ENCODE measurements around the gene TEX9.
"Not testable (repeated sequence)": the region's sequence is repeated elsewhere in the genome, so short reads cannot be mapped to it uniquely, and the experiment has no call there.

The TEX9 gene

GRCh38 chr15:56358604-56359003 lies 6.6 kb upstream of the TEX9 start:
- TF ChIP-seq CTCF (IDR thresholded peaks at IDR 0.05; ENCODE audit: low read depth, low read length), result no peak
- H3K4me3 ChIP-seq (ENCODE audit: low read depth, low read length), result no peak overlapping the region

- no peak for TF ChIP-seq CTCF (IDR thresholded peaks at IDR 0.05; ENCODE audit: low read depth, low read length)
- no peak overlapping the region for H3K4me3 ChIP-seq (ENCODE audit: low read depth, low read length)
These were observed 3.2 kb upstream of the TEX9 start for GRCh38 chr15:56361987-56362386.

- no peak overlapping the region for H3K4me3 ChIP-seq (ENCODE audit: low read depth, low read length)
- no peak for TF ChIP-seq CTCF (IDR thresholded peaks at IDR 0.05; ENCODE audit: low read depth, low read length)
These were observed 985 bp downstream of the TEX9 start for GRCh38 chr15:56366211-56366610.

GRCh38 chr15:56367156-56367555 lies 1.9 kb downstream of the TEX9 start:
- TF ChIP-seq CTCF (IDR thresholded peaks at IDR 0.05; ENCODE audit: low read depth, low read length), result no peak
- no peak overlapping the region for H3K4me3 ChIP-seq (ENCODE audit: low read depth, low read length)

- no peak overlapping the region for H3K4me3 ChIP-seq (ENCODE audit: low read depth, low read length)
- no peak for TF ChIP-seq CTCF (IDR thresholded peaks at IDR 0.05; ENCODE audit: low read depth, low read length)
These were observed 4.0 kb downstream of the TEX9 start for GRCh38 chr15:56369234-56369633.

GRCh38 chr15:56371495-56372147 lies 6.4 kb downstream of the TEX9 start:
- no peak for TF ChIP-seq CTCF (IDR thresholded peaks at IDR 0.05; ENCODE audit: low read depth, low read length)
- H3K4me3 ChIP-seq (ENCODE audit: low read depth, low read length), result no peak overlapping the region

- not testable (repeated sequence) for H3K4me3 ChIP-seq (ENCODE audit: low read depth, low read length)
These were observed 9.5 kb downstream of the TEX9 start for GRCh38 chr15:56374693-56375092.

GRCh38 chr15:56377822-56378221 lies 12.6 kb downstream of the TEX9 start:
- not testable (repeated sequence) for H3K4me3 ChIP-seq (ENCODE audit: low read depth, low read length)
